ENCODE data around the gene GDI1.

- TF ChIP-seq EP300 (IDR thresholded peaks at IDR 0.05; ENCODE audit: borderline replicate concordance in 1 of 2, low read depth in 1 of 2, low read length in 1 of 2) (no peak), REST (IDR thresholded peaks at IDR 0.05; ENCODE audit: low read depth, low read length) (no peak), CTCF (IDR thresholded peaks at IDR 0.05) (no peak), MXI1 (IDR thresholded peaks at IDR 0.05; ENCODE audit: low read depth, low read length) (no peak), EZH2phosphoT487 (IDR thresholded peaks at IDR 0.05; ENCODE audit: borderline replicate concordance, low read depth) (no peak), POLR2AphosphoS5 (IDR thresholded peaks at IDR 0.05; ENCODE audit: low read depth, low read length) (no peak; the same call in 1 of the 2 replicates), YY1 (IDR thresholded peaks at IDR 0.05; ENCODE audit: low read depth) (no peak), ZBTB33 (IDR thresholded peaks at IDR 0.05; ENCODE audit: borderline replicate concordance, low read depth) (no peak), TCF12 (IDR thresholded peaks at IDR 0.05) (no peak)
Measured at GRCh38 chrX:154477891-154478477, 41.0 kb downstream of the GDI1 start.
